Naive thymus-derived CD8-positive, alpha-beta T cell (primary cell): ENCODE data around the gene IL22RA1. TPM values are rescaled to one million over a fixed set of nuclear protein-coding genes. Genes with fewer than 3 reads are reported as not detected.
A peak's percentile ranks its signal among the peaks of the same experiment; 100 is the strongest.

ENCODE experiments used
- ATAC-seq, 2 donors: fragments of 150-1000 bp; cut with Tn5 transposase in 1 of 2; sonication (Bioruptor Pico), chemical (Tn5 transposase) in 1 of 2; 1 replicate in 1 of 2; 2 replicates in 1 of 2; pipeline ENCODE4 v1.10.0; 2021; ENCODE audit warnings: mild to moderate bottlenecking in 2 of 2, moderate library complexity in 2 of 2
- POLR2A ChIA-PET: fragments of 350-600 bp; sonication (Branson Sonifier 250); formaldehyde crosslinking; loops from one replicate; lab custom pipeline; 2021; ENCODE audit warnings: antibody characterized with exemption; lab: Charles Lee
- DNase-seq, 10 donors: peaks; one replicate each; pipeline versions ENCODE4 v3.0.0 to v3.0.0-alpha.2; 2020 to 2022
- H3K27ac Mint-ChIP-seq, 10 donors: one replicate each; pipeline ENCODE4 v1.8.0; 2020 to 2022; ENCODE audit warnings: mild to moderate bottlenecking in 10 of 10, mixed read lengths in 10 of 10, moderate library complexity in 4 of 10, inconsistent platforms in 1 of 10
- H3K27me3 Mint-ChIP-seq, 5 donors: one replicate each; pipeline ENCODE4 v1.8.0; 2021 to 2022; ENCODE audit warnings: mixed read lengths in 5 of 5
- H3K36me3 Mint-ChIP-seq, 3 donors: one replicate each; pipeline ENCODE4 v1.8.0; 2020 to 2022; ENCODE audit warnings: mixed read lengths in 3 of 3, mild to moderate bottlenecking in 2 of 3, inconsistent platforms in 1 of 3
- H3K4me1 Mint-ChIP-seq, 4 donors: one replicate each; pipeline ENCODE4 v1.8.0; 2021 to 2022; ENCODE audit warnings: mixed read lengths in 4 of 4
- H3K4me3 Mint-ChIP-seq, 10 donors: one replicate each; pipeline ENCODE4 v1.8.0; 2020 to 2022; ENCODE audit warnings: mild to moderate bottlenecking in 10 of 10, mixed read lengths in 10 of 10, moderate library complexity in 6 of 10, inconsistent platforms in 1 of 10
- H3K9me3 Mint-ChIP-seq, 9 donors: one replicate each; pipeline ENCODE4 v1.8.0; 2020 to 2022; ENCODE audit warnings: mixed read lengths in 9 of 9, mild to moderate bottlenecking in 3 of 9, inconsistent platforms in 1 of 9, moderate library complexity in 1 of 9
- polyA plus RNA-seq, 3 donors: library from polyadenylated mRNA; unstranded; fragments of 300-500 nt; fragmentation: Illumina TruSeq; gene quantifications; one replicate each; pipeline ENCODE4 v1.2.3, GENCODE V29; 2021
- total RNA-seq, 8 experiments: library from RNA in 2 of 8; stranded (reverse) in 2 of 8; gene quantifications; one replicate each; pipeline ENCODE4 v1.2.3 and lab custom pipeline; 2021 to 2026

The IL22RA1 gene
- total and polyA plus RNA-seq, 5 experiments from 2014 or later: not detected

GRCh38 chr1:24085546-24085945 is 57.4 kb downstream of the IL22RA1 start:
- H3K27ac Mint-ChIP-seq: no peak overlapping the region
- H3K36me3 Mint-ChIP-seq: no peaks in the 10 kb centered on the region
- ATAC-seq (no peak), DNase-seq (no peak)
- H3K4me3 Mint-ChIP-seq: no peak overlapping the region
- H3K27me3 Mint-ChIP-seq: peaks cover 0 to 14% (median 4%) of the 10 kb centered on the region in 5 donors
- H3K4me1 Mint-ChIP-seq: no peaks in the 10 kb centered on the region
- POLR2A ChIA-PET: no interaction called here
- H3K9me3 Mint-ChIP-seq: no peaks in the 10 kb centered on the region

- POLR2A ChIA-PET: no interaction called here
- H3K27ac Mint-ChIP-seq: no peak overlapping the region
- no peak for DNase-seq
- H3K4me3 Mint-ChIP-seq: no peak overlapping the region
- H3K27me3 Mint-ChIP-seq: peaks cover 0 to 14% (median 4%) of the 10 kb centered on the region in 5 donors
- ATAC-seq: no peak
- H3K9me3 Mint-ChIP-seq: no peaks in the 10 kb centered on the region
- no peaks in the 10 kb centered on the region for H3K4me1 Mint-ChIP-seq
- no peaks in the 10 kb centered on the region for H3K36me3 Mint-ChIP-seq
Observed at GRCh38 chr1:24085007-24085406, 57.9 kb downstream of the IL22RA1 start.

DNA sequence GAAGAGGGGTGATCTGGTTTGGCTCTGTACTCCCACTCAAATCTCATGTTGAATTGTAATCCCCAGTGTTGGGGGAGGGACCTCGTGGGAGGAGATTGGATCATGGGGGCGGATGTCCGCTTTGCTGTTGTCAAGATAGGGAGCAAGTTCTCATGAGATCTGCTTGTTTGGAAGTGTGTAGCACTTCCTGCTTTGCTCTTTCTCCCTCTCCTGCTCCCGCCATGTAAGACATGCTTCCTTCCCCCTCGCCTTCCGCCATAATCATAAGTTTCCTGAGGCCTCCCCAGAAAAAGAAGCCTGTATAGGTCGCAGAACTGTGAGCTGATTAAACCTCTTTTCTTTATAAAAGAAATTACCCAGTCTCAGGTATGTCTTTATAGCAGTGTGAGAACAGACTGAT is 58.9 kb downstream of the IL22RA1 start:
- POLR2A ChIA-PET: no interaction called here
- Mint-ChIP-seq H3K27me3 (peaks cover 0 to 14% (median 4%) of the 10 kb centered on the region in 5 donors), H3K4me1 (no peaks in the 10 kb centered on the region), H3K9me3 (no peaks in the 10 kb centered on the region), H3K27ac (no peak overlapping the region), H3K36me3 (no peaks in the 10 kb centered on the region), H3K4me3 (no peak overlapping the region)
- DNase-seq (no peak), ATAC-seq (no peak)

GRCh38 chr1:24082372-24082771 is 60.6 kb downstream of the IL22RA1 start:
- Mint-ChIP-seq H3K36me3 (no peaks in the 10 kb centered on the region), H3K4me3 (no peak overlapping the region), H3K9me3 (no peaks in the 10 kb centered on the region), H3K4me1 (no peaks in the 10 kb centered on the region), H3K27me3 (peaks cover 0 to 10% (median 1%) of the 10 kb centered on the region in 5 donors), H3K27ac (peak overlapping the region in 1 of 10 donors; percentile 14)
- no peak for DNase-seq
- no peak for ATAC-seq
- POLR2A ChIA-PET: no interaction called here

GRCh38 chr1:24081190-24081589 is 61.8 kb downstream of the IL22RA1 start:
- DNase-seq (no peak), ATAC-seq (no peak)
- H3K9me3 Mint-ChIP-seq: no peaks in the 10 kb centered on the region
- no peaks in the 10 kb centered on the region for H3K36me3 Mint-ChIP-seq
- POLR2A ChIA-PET: no interaction called here
- no peak overlapping the region for H3K27ac Mint-ChIP-seq
- no peaks in the 10 kb centered on the region for H3K4me1 Mint-ChIP-seq
- peaks cover 0 to 5% (median 4%) of the 10 kb centered on the region in 5 donors for H3K27me3 Mint-ChIP-seq
- H3K4me3 Mint-ChIP-seq: no peak overlapping the region

DNA sequence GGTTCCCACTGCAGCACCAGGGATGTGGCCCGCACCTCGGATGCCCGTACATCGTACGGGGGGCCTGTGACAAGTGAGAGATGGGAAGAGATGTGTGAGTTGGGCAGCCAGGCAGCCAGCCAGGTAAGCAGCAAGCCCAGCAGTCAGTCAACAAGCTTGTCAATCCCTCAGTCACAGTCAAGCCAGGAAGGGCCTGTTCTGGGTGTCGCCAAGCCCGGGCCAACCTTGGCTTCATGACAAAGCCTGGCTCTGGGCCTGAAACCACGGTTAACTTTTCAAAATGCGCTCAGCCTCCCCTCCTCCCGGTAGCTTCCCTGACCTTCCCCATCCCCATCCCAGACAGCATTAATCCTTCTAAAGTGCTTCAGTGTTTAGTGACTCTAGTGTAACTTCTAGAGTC is 62.8 kb downstream of the IL22RA1 start:
- Mint-ChIP-seq H3K27me3 (peaks cover 0 to 4% (median 1%) of the 10 kb centered on the region in 5 donors), H3K4me1 (no peaks in the 10 kb centered on the region), H3K36me3 (no peaks in the 10 kb centered on the region), H3K27ac (no peak overlapping the region), H3K4me3 (no peak overlapping the region), H3K9me3 (no peaks in the 10 kb centered on the region)
- POLR2A ChIA-PET: no interaction called here
- ATAC-seq (no peak), DNase-seq (no peak)

- no peak for ATAC-seq
- H3K27ac Mint-ChIP-seq: no peak overlapping the region
Observed at GRCh38 chr1:24077278-24077978, 65.5 kb downstream of the IL22RA1 start.

GRCh38 chr1:24075946-24076345 is 67.0 kb downstream of the IL22RA1 start:
- Mint-ChIP-seq H3K4me3 (no peak overlapping the region), H3K4me1 (peaks cover 0 to under 1% (median under 1%) of the 10 kb centered on the region in 4 donors), H3K9me3 (no peaks in the 10 kb centered on the region), H3K27me3 (peaks cover 0 to 6% (median 0%) of the 10 kb centered on the region in 5 donors), H3K27ac (no peak overlapping the region), H3K36me3 (no peaks in the 10 kb centered on the region)
- POLR2A ChIA-PET: no interaction called here
- ATAC-seq: no peak
- no peak for DNase-seq

More at GRCh38 chr1:24077278-24077978, 65.5 kb downstream of the IL22RA1 start:
- no peak for DNase-seq
- Mint-ChIP-seq H3K9me3 (no peaks in the 10 kb centered on the region), H3K4me3 (no peak overlapping the region), H3K27me3 (peaks cover 0 to 3% (median 0%) of the 10 kb centered on the region in 5 donors), H3K4me1 (no peaks in the 10 kb centered on the region), H3K36me3 (no peaks in the 10 kb centered on the region)
- POLR2A ChIA-PET: no interaction called here

DNA sequence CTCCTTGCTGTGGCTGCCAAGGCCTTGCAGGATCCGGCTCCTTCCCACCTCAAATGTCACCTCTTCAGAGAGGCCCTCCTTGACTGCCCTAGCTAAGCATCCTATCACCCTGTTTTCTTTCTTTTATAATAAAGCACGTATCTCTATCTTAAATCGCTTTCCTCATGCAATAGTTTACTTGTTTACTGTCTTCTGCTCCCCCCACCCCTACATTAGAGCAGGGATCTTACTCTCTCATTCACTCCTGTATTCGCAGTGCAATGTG is 67.4 kb downstream of the IL22RA1 start:
- DNase-seq (no peak), ATAC-seq (no peak)
- H3K27me3 Mint-ChIP-seq: peaks cover 0 to 9% (median 0%) of the 10 kb centered on the region in 5 donors
- no peaks in the 10 kb centered on the region for H3K36me3 Mint-ChIP-seq
- POLR2A ChIA-PET: no interaction called here
- no peak overlapping the region for H3K4me3 Mint-ChIP-seq
- H3K9me3 Mint-ChIP-seq: no peaks in the 10 kb centered on the region
- peaks cover 0 to 3% (median 1%) of the 10 kb centered on the region in 4 donors for H3K4me1 Mint-ChIP-seq
- no peak overlapping the region for H3K27ac Mint-ChIP-seq

DNA sequence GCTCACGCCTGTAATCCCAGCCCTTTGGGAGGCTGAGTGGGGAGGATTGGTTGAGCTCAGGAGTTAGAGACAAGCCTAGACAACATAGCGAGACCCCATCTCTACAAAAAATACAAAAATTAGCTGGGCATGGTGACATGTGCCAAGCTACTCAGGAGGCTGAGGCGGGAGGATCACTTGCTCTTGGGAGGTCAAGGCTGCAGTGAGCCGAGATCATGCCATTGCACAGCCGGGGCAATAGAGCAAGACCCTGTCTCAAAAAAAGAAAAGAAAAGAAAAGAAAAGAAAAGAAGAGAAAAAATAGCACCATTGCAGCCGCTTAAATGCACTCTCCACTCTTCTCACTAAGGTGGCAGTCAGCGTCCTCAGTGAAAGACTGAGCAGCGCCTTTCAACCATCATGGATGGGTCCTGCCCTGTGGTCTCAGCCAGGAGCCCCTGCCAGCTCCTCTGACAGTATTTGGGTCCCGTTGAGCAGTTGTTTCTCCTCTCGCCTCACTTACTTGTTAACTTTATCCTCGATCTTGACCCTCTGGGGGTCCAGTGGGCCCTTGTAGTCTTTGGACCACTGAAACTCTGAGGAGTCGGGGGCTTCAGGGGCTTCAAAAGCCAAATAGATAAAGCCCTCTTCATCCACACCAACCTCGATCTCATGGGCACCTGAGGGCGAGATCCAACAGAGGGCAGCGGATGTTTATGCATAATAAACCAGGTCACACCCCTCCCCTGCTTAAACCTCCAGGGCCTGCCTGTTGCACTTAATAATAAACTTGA is 67.9 kb downstream of the IL22RA1 start:
- POLR2A ChIA-PET: no interaction called here
- Mint-ChIP-seq H3K27ac (no peak overlapping the region), H3K4me1 (peaks cover 0 to 3% (median 1%) of the 10 kb centered on the region in 4 donors), H3K27me3 (peaks cover 0 to 9% (median 0%) of the 10 kb centered on the region in 5 donors), H3K9me3 (no peaks in the 10 kb centered on the region), H3K4me3 (no peak overlapping the region), H3K36me3 (no peaks in the 10 kb centered on the region)
- ATAC-seq: no peak
- no peak for DNase-seq

GRCh38 chr1:24074196-24074595 is 68.7 kb downstream of the IL22RA1 start:
- POLR2A ChIA-PET: no interaction called here
- H3K27me3 Mint-ChIP-seq: peaks cover 0 to 9% (median 0%) of the 10 kb centered on the region in 5 donors
- no peaks in the 10 kb centered on the region for H3K36me3 Mint-ChIP-seq
- no peak for DNase-seq
- no peak overlapping the region for H3K4me3 Mint-ChIP-seq
- no peak for ATAC-seq
- peaks cover 0 to 3% (median 1%) of the 10 kb centered on the region in 4 donors for H3K4me1 Mint-ChIP-seq
- H3K27ac Mint-ChIP-seq: no peak overlapping the region
- H3K9me3 Mint-ChIP-seq: no peaks in the 10 kb centered on the region

DNA sequence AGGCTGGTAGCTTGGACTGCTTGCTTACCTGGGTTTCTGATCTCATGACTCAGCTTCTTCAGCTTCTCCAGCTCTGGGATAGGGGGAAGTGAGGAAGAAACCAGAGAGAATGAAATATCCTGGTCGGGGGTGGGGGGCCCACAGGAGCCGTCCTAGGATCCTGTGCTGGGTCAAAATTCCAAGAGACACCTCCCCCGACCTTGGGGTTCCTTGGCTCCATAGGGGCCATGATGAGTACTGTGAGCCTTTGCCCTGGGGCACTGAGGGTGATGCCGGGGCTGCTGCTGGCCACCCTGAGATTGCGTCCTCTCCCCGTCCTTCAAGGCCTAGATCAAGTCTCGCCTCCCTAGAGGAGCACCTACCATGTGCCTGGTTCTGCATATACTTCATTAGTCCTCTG is 71.0 kb downstream of the IL22RA1 start:
- no peaks in the 10 kb centered on the region for H3K36me3 Mint-ChIP-seq
- H3K9me3 Mint-ChIP-seq: no peaks in the 10 kb centered on the region
- POLR2A ChIA-PET: no interaction called here
- DNase-seq: no peak
- H3K4me3 Mint-ChIP-seq: no peak overlapping the region
- peaks cover 0 to 8% (median 0%) of the 10 kb centered on the region in 5 donors for H3K27me3 Mint-ChIP-seq
- no peak for ATAC-seq
- peaks cover 0 to 3% (median 2%) of the 10 kb centered on the region in 4 donors for H3K4me1 Mint-ChIP-seq
- H3K27ac Mint-ChIP-seq: no peak overlapping the region

DNA sequence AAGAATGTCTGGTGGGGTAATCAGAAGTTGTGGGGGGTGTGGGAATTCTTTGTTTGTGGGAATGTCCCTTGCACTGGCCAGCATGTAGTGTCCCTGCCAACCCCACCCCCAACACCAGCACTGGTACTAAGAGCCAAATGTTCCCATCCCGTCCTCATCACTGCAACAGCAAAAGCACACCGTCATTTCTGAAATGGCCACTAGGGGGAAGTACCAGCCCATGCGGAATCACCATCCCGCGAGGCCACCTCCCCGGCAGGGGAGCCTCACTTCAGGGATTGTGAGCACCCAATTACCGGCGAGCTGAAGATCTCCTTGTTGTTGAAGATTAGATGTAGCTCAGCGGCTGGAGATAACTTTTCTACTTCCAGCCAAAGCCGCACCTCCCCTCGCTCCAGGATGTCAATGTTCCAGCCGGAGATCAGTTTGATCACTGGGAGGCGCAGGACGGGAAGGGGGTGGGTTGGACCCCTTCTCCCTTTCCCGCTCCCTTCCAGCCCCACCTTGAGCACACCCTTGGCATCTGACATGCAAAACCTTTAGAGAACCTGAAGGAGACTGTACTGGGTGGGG is 72.0 kb downstream of the IL22RA1 start:
- Mint-ChIP-seq H3K9me3 (no peaks in the 10 kb centered on the region), H3K27ac (peak overlapping the region in 1 of 10 donors; percentile 67), H3K36me3 (no peaks in the 10 kb centered on the region), H3K4me1 (peaks cover 0 to 3% (median 2%) of the 10 kb centered on the region in 4 donors), H3K4me3 (peak overlapping the region in 1 of 10 donors; percentile 11), H3K27me3 (peaks cover 0 to 8% (median 0%) of the 10 kb centered on the region in 5 donors)
- ATAC-seq: peak; percentile 93 to 97
- DNase-seq: peak; percentile 48 to 82 (median 67)
- POLR2A ChIA-PET: no interaction called here
